ENCODE data around the gene UBR1.
"Not testable (repeated sequence)": the region's sequence is repeated elsewhere in the genome, so short reads cannot be mapped to it uniquely, and the experiment has no call there.

The UBR1 gene

GRCh38 chr15:43105778-43106485 lies at the start of gene UBR1:
Gene UBR1, minus strand, starts transcription at chr15:43106038. Its CDS starts 16 bp downstream, at chr15:43106022.
- peak; percentile 60 for DNase-seq (ENCODE audit: low spot score)

- no peak for DNase-seq (ENCODE audit: low spot score)
Observed at GRCh38 chr15:43153269-43153668, 47.4 kb upstream of the UBR1 start.

GRCh38 chr15:43151688-43152087 lies 45.9 kb upstream of the UBR1 start:
- DNase-seq (ENCODE audit: low spot score), result no peak

GRCh38 chr15:43150191-43150929 lies 44.5 kb upstream of the UBR1 start:
- no peak for DNase-seq (ENCODE audit: low spot score)

- no peak for DNase-seq (ENCODE audit: low spot score)
Observed at GRCh38 chr15:43146184-43146583, 40.3 kb upstream of the UBR1 start.

- no peak for DNase-seq (ENCODE audit: low spot score)
Observed at GRCh38 chr15:43144512-43144911, 38.7 kb upstream of the UBR1 start.

- no peak for DNase-seq (ENCODE audit: low spot score)
Observed at GRCh38 chr15:43143203-43143941, 37.5 kb upstream of the UBR1 start.

GRCh38 chr15:43135351-43135750 lies 29.5 kb upstream of the UBR1 start:
- DNase-seq (ENCODE audit: low spot score), result no peak

GRCh38 chr15:43134157-43134635 lies 28.4 kb upstream of the UBR1 start:
- no peak for DNase-seq (ENCODE audit: low spot score)

GRCh38 chr15:43133430-43134156 lies 27.8 kb upstream of the UBR1 start, which contains the start of gene TMEM62:
Gene TMEM62, plus strand, starts transcription at chr15:43133586. Its CDS starts 217 bp downstream, at chr15:43133803.
- peak; percentile 68 for DNase-seq (ENCODE audit: low spot score)

- no peak for DNase-seq (ENCODE audit: low spot score)
Observed at GRCh38 chr15:43132830-43133429, 27.1 kb upstream of the UBR1 start.

- no peak for DNase-seq (ENCODE audit: low spot score)
Observed at GRCh38 chr15:43128980-43129335, 23.1 kb upstream of the UBR1 start.

- not testable (repeated sequence) for DNase-seq (ENCODE audit: low spot score)
Observed at GRCh38 chr15:43128174-43128979, 22.5 kb upstream of the UBR1 start.

GRCh38 chr15:43127752-43128151 lies 21.9 kb upstream of the UBR1 start:
- DNase-seq (ENCODE audit: low spot score), result no peak

GRCh38 chr15:43126356-43126755 lies 20.5 kb upstream of the UBR1 start:
- no peak for DNase-seq (ENCODE audit: low spot score)

GRCh38 chr15:43125100-43125661 lies 19.3 kb upstream of the UBR1 start:
- DNase-seq (ENCODE audit: low spot score), result no peak

- no peak for DNase-seq (ENCODE audit: low spot score)
Observed at GRCh38 chr15:43121863-43122262, 16.0 kb upstream of the UBR1 start.

GRCh38 chr15:43118829-43119228 lies 13.0 kb upstream of the UBR1 start:
- no peak for DNase-seq (ENCODE audit: low spot score)

- no peak for DNase-seq (ENCODE audit: low spot score)
Observed at GRCh38 chr15:43118286-43118685, 12.4 kb upstream of the UBR1 start.

- DNase-seq (ENCODE audit: low spot score), result no peak
Observed at GRCh38 chr15:43111354-43111753, 5.5 kb upstream of the UBR1 start.

Data from HuH-7 (cell line).